ENCODE data around the gene C4BPB.
"Not testable (repeated sequence)": the region's sequence is repeated elsewhere in the genome, so short reads cannot be mapped to it uniquely, and the experiment has no call there.

C4BPB gene, protein sequence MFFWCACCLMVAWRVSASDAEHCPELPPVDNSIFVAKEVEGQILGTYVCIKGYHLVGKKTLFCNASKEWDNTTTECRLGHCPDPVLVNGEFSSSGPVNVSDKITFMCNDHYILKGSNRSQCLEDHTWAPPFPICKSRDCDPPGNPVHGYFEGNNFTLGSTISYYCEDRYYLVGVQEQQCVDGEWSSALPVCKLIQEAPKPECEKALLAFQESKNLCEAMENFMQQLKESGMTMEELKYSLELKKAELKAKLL

GRCh38 chr1:207088701-207089626, at the start of gene C4BPB:
TSS of gene C4BPB (plus strand) at chr1:207088860. CDS start at chr1:207089532, 672 bp downstream.
- no peak for DNase-seq (ENCODE audit: low spot score)

DNA sequence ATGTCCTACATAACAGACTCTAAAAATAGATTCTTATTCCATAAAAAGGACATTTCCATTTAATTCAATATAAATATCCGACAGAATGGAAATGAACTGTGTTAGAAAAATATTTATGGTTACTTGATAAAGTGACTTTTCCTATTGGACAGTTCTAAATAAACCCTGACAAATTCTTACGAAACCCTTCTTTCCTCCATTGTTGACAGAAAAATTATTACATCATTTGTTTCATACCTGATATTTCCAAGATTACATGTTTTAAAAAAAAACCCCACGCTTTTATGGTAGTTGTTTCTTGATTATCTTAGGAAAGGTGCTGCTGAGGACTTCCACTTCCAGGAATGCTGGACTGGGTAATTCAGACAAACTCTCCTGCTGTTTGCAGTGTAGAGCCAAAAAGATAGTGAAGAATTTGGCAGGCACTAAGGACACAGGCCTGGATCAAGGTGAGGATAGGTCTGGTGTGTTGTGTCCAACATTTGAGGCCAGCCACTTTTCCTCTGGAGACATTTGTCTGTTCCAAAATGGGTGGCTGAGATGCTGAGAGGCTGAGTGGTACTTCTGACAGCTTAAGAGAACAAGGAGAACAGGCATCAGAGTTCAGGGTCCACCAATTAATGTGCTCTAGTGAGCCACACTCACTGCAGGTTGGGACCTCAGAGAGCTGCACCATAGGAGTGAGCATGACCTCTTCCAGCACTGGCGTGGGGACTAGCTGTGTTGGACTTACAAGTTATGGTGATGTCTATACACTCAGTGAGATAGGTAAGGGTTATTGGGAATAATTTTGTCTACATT, 49.1 kb upstream of the C4BPB start:
- no peak for DNase-seq (ENCODE audit: low spot score)

DNA sequence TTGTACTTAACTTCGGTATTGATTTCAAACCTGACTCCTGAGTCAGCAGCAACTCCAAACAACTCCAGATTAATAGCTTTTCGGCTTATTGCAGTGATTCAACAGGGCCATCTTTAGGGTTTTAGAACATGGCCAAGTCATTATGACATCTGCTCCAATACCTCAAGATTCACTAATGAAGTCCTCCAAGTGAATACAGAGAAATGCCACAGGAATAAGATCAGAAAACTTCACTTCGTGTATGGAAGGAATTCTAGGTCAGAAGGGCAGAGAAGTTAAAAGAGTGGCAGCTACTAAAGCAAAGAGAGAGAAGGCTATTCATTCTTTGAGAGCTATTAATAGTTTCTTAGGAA, 48.5 kb upstream of the C4BPB start:
- no peak for DNase-seq (ENCODE audit: low spot score)

- DNase-seq (ENCODE audit: low spot score), result not testable (repeated sequence)
Observed at GRCh38 chr1:207041397-207041796, 47.3 kb upstream of the C4BPB start.

DNA sequence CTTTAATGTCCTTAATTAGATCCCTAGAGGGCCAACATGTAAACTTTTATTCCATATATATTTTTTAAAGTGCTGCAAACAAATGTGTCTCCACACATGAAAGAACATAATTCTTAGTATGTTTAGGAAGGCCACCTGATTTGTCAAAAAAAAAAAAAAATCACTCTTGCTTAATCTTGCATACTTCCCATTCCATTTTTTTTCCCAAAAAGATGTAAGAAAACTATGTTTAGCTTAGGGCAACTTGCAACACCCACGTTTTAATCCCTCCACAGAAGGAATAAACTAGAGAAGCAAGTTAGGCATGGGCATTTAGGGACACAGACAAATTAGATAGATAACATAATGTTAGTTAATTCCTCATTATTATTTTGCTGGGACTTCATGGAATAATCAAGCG, 43.2 kb upstream of the C4BPB start:
- no peak for DNase-seq (ENCODE audit: low spot score)

DNA sequence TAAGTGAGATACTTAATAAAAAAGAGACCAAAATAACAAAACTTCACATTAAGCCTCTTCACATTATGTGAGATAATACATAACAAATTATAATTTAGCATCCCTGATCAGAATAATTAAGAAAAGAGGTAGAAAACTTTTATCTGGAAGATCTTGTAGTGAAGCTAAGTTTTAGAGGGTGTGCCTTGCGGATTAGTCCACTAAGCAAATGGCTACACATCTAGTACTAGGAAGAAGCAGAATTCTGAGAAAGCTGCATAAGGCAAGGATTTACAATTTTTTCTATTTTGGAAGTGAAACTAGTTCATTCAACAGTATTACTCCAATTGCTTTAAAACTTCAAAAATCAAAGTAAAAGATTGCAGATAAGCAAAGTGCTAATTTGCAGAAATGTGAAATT, 41.2 kb upstream of the C4BPB start:
- no peak for DNase-seq (ENCODE audit: low spot score)

GRCh38 chr1:207048041-207048440, 40.6 kb upstream of the C4BPB start:
- no peak for DNase-seq (ENCODE audit: low spot score)

GRCh38 chr1:207049054-207049453, 39.6 kb upstream of the C4BPB start:
- DNase-seq (ENCODE audit: low spot score), result no peak

- DNase-seq (ENCODE audit: low spot score), result no peak
Observed at GRCh38 chr1:207049514-207049913, 39.1 kb upstream of the C4BPB start.

- peak; percentile 67 for DNase-seq (ENCODE audit: low spot score)
Observed at GRCh38 chr1:207049974-207050391, 38.7 kb upstream of the C4BPB start.

- DNase-seq (ENCODE audit: low spot score), result peak; percentile 91
Observed at GRCh38 chr1:207050480-207051190, 38.0 kb upstream of the C4BPB start.

- no peak for DNase-seq (ENCODE audit: low spot score)
Observed at GRCh38 chr1:207051191-207051943, 37.3 kb upstream of the C4BPB start, which contains the start of gene YOD1. TSS of gene YOD1 (minus strand) at chr1:207051208. CDS start at chr1:207051030, 178 bp downstream.

DNA sequence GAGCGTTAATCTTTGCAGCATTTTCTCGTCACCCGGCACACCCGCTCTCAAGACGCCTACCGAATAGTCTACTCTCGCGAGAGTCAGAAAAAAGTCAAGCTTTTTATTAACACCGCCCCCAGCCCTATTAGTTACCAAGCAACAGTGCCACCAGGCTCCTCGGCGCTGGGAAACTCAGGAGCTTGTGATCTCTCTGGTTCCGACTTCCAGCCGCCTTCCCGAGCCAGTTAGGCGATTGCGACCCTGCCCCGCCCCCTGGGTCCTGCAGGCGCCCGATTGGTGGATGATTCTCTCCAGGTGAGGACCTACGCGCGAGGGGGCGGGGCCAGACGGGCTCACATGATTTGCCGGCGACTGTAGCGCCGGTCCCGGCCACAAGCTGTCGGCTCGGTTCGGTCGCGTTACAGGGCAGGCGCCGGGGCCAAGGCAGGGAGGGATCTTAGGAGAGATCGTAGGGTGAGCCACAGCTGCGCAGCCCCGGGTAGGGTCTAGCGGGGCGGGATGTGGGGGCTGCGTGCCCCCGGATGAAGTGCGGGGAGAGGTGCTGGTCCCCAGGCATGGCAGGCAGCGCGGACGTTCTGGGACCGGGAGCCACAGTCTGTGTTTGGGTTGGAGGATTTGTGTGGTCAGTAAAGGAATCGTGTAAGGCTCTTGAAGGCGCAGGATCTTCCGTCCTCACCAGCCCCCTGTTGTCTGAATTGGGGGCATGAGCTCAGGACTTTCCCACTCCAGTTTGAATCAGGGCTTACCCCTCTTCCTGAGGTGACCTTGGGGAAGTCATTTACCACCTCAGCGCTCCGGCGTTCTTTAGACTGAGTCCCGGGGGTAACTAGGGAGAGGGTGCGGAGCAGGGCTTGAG, 35.5 kb upstream of the C4BPB start, which contains the start of gene PFKFB2:
Gene PFKFB2, plus strand, starts transcription at position 365 of the 859 bp plus-strand sequence. CDS start 1,443 bp downstream, outside the sequence.
- peak; percentile 92 for DNase-seq (ENCODE audit: low spot score)

DNA sequence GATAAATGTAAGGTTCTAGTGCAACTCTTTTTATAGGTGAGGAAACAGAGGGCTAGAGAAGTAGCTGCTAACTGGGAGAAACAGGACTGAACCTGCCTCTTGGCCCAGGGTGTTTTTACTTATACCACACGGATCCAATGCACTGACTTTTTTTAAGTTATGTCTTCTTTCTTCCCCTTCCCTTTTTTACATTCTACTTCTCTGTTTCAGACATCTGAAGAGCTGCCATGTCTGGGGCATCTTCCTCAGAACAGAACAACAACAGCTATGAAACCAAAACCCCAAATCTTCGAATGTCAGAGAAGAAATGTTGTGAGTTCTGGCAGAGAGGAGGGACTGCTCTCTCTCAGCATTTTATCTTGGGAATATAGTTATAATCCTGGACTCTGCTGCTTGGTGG, 34.2 kb upstream of the C4BPB start:
- DNase-seq (ENCODE audit: low spot score), result no peak

- no peak for DNase-seq (ENCODE audit: low spot score)
Observed at GRCh38 chr1:207055386-207056001, 33.2 kb upstream of the C4BPB start.

GRCh38 chr1:207056673-207057072, 32.0 kb upstream of the C4BPB start:
- DNase-seq (ENCODE audit: low spot score), result no peak

DNA sequence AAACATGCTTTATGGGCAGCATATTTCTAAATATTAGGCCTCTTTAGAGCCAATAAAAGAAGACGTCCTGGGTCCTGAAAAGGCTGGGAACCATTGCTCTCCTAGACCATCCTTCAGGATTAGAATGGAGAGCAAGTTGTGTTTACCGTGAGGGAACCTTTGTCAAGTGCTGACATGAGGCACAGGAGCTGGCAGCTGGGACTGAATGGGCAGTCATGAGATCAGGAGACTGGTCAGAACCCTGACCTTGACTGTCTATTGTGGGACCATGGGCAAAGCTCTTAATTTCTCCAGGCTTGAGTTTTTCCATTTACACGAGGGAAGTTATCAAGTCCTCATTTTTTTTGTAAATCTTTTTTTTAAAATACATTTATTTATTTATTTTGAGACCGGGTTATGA, 30.4 kb upstream of the C4BPB start:
- no peak for DNase-seq (ENCODE audit: low spot score)

GRCh38 chr1:207058878-207059867, 29.5 kb upstream of the C4BPB start:
- no peak for DNase-seq (ENCODE audit: low spot score)

Data from CD4-positive, alpha-beta T cell treated with Interleukin-15 for 4 hours (primary cell).